Stimulated activated CD4-positive, alpha-beta T cell treated with anti-CD3 and anti-CD28 coated beads, Interleukin-12 subunit alpha, Interleukin-12 subunit beta, amount 100 ng/mL, for 48 hours (primary cell): ENCODE measurements around the gene COX7A2L.

Experiments
- DNase-seq, 3 donors: peaks; one replicate each; pipeline ENCODE4 v3.0.0-alpha.2; 2020; ENCODE audit warnings: low read depth in 2 of 3, low spot score in 1 of 3

COX7A2L gene

DNA sequence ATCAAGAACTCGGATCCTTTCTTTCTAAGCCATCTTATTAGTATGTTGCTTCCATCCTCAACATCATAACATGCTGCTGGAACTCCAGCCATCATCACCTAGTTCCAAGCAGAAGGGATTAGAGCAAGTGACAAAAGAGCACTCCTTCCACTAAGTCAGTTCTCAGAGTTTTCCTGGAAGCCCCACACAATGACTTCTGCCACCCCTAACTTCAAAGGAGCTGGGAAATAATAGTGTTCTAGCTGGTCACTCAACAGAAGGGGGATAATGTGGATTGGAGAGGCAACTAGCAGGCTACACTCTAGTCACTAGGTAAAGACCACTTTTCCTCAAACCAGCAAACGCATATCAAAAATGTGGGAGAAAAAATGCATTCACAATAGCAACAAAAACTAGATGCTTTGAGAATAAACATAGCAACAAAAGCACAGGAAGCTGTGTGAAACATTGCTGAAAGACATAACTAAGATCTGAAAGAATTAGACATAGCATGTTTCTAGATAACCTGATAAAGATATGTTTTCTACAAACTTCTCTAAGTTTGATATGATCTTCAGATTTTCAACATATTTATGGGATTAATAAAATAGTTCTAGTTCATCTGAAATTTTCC is 39.5 kb downstream of the COX7A2L start:
- no peak for DNase-seq

DNA sequence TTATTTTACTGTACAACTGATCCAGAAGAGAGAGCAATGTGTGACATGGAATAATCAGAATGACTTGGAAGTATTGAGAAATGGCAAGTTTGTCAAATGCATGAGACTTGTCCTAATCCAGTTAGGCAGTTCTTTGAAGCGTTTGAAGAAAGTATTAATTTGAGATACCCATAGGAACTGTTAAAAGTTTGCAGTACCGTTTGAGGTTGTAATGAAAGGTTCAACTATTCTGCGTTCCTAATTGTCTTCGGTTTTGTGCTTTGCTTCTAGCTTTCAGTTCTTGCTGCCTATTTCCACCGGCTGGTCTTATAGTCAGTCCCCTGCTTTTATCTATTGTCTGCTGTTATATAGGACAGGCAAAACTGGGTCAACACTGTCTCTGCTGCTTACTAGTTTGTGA is 41.8 kb downstream of the COX7A2L start:
- no peak for DNase-seq

DNA sequence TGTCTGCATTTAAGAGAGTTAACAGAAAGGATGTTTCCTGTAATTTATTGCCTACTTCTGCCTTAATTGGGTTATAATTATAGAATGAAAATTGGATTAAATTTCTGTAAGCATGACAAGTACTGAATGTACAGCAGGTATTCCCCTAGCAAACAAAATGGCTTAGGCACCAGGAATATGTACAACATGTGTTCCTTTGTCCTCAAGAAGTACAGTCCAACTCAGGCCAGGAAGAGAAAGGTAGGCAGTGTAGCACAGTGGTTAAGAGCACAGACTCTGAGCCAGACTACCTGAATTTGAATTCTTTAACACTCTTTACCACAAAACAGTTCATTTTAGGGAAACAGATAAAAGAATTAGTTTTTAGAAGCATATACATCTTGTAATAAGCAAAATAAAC is 43.1 kb downstream of the COX7A2L start:
- DNase-seq = no peak

DNA sequence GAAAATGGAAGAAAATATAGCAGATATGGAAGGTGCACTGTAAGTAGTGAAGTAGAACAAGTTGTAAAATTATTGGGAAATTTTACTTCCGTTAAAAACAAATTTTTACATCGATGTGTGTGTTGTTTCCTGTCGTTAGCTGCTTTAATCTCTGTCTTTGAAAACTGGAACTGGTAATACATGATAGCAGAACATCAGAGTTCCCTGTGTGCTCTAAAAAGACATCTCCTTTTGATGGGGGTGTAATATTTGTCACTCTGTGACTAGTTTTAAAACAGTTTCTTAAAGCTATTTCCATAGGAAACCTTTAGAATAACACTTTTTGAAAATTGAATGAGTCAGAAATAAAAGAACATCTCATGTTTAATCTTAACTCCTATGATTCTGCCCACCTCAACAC is 43.5 kb downstream of the COX7A2L start:
- no peak for DNase-seq

DNA sequence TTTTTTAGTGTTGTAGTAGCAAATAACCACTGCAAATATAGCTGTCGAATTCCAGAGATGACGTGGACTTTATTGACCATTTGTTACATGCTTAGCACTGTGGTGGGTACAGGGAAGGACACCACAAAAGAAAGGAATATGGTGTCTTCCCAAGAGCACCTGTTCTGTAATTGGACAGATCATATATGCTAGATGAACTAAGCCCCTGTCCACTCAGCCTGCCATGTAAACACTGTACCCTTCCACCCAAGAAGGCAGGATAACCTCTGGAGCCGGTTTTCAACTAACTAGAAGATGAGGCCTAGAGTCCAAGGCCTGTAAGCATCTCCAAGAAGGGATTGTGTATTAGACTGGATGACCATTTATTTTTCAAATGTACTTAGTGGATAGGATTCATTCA is 44.1 kb downstream of the COX7A2L start:
- DNase-seq = no peak

DNA sequence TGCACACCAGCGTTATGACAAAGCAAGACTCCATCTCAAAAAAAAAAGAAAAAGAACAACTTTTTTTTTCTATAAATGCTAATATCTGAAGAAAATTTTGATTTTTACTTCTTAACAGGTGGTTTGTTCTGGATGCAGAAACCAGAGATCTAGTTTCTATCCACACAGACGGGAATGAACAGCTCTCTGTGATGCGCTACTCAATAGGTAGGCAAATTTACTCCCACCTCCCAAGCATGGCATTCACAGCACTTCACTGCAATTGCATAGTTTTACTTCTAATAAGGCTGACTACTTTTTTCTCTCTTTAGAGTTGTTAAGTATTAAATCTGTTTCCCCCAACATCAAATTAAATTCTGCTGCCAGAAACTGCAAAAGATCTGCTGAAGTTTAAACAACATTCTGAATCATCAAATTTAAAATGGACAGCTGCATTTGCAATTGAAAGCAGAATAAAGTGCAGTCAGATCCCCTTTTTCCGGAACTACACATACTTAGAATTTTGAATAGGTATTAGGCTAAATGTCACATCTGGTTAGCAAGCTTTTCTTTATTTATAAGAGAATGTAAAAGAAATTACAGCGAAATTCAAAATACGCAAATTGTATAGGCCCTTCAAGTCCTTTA is 45.1 kb downstream of the COX7A2L start:
- no peak for DNase-seq

DNA sequence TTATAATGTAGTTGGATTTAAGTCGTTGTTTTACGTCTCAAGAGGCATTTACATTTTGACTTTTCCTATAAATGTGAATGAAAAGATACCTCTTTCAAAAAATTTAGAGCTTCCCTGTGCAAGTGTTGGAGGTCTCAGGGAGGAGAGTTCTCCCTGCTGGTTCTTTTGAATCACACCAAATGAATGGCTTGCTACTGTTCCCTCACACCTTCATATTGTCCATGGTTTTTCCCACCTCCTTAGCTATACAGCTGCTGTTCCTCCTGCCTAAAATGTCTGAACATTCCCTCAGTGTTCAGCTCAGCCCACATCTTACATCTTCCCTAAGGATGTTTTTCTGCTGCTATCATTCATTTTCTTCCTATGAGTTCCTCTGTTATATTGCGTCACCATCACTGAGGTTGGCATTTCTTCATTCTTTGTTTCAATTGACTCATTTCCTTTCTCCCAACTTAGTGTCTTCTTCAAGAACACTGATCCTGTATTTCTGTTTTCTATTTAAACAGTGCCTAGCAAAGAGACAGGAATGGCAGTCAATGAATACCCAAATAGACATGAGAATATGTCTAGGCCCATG is 46.0 kb downstream of the COX7A2L start:
- DNase-seq = no peak

DNA sequence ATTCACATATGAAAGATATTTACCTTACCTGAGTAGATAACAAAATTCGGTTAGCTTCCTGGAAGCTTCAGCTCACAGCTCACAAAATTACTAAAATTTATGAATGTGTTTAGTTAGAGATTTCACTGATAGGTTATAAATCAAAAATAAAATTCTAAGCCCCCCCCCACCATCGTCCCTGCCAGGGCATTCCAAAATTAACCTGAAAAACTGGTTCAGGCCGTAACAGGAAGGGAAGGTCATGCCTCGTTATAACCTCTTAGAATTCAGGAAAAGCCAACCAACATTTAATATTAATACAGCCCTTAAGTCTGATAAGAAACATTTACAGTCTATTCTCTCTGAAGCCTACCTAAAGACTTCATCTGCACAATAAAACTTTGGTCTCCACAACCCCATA is 48.9 kb downstream of the COX7A2L start:
- DNase-seq = no peak

DNA sequence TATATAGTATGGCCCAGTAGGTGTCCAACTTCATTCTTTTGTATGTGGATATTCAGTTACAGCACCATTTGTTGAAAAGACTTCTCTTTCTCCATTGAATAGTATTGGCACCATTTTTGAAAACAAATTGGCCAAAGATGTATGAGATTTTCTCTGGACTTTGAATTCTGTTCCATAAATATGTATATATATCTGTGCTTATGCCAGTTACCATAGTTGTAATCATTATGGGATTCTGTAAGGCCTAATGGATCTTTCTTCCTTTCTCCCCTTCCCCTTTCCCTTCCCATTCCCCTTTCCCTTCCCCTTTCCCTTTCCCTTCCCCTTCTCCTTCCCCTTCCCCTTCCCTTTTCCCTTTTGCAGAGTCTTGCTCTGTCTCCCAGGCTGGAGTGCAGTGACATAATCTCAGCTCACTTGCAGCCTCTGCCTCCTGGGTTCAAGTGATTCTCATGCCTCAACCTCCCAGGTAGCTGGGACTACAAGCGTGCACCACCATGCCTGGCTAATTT is 51.0 kb downstream of the COX7A2L start:
- no peak for DNase-seq

DNA sequence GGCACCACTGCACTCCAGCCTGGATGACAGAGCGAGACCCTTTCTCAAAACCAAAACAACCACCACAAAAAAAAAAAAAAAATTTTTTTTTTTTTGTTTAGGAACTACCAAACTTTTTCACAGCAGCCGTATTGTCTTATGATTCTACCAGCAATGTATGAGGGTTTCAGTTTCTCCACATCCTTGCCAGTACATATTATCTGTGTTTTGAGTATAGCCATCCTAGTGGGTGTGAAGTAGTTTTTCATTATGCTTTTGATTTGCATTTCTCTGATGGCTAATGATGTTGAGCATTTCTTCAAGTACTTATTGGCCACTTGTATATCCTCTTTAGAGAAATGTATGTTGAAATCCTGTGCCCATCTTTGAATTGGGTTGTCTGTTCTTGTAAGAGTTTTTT is 51.7 kb downstream of the COX7A2L start:
- DNase-seq = no peak

DNA sequence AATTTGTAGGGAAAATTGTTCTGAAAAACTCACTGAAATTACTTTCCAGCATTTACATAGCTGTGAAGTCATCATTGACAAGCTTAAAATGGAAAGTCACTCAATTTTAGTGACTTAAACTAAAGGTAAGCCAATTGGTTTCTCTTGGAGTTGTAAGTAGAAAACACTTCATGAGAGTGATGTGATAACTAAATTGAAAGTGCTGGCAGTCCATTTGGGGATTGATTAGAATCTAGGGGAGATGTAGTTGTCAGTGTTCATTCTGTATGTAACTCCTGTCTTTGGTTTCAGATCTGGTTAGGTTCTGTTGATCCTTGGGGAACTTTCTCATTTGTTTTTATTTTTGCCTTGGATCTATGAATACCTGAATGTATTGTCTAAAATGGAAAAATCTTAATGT is 53.8 kb downstream of the COX7A2L start:
- DNase-seq = no peak

DNA sequence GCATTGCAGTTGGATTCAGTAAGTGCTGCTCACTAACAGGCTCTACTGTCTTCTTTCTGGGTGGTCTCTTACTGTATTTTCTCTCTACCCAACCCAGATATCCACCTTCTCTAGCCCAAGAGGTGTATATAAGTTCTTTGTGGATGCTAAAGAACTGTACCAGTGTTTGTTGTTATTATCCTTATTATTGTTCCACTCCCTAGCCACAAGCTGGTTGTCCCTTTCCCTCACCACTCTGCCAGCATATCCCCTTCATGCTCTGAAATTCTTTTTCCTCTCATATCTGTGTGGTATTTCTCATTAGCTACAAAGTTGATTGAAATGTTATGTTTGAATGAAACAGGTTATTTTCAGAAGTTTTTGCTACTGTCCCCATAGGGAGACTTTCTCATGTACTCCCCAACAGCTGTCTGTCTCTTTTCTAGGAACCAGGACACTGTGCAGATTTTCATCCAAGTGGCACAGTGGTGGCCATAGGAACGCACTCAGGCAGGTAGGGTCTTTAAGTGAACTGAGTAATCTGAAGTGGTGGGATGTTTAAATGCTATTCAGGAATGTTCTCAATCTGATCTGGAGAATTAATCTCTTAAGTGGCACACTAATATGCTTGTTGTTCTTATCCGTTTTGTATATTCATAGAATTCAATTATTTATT is 56.8 kb downstream of the COX7A2L start:
- DNase-seq = no peak

DNA sequence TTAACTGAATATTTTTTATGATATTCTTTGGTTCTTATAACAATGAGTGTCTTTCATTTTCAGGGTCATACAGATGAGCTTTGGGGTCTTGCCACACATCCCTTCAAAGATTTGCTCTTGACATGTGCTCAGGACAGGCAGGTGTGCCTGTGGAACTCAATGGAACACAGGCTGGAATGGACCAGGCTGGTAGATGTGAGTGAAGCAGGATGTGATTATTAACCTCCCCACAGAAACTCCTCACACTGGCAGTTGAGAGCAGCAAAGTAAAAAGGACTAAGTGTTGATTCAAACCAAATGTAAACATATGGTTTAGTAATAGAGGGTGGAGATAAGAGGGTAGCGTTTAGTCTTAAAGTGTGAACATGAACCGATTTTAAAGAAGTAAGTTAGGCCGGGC is 57.8 kb downstream of the COX7A2L start:
- DNase-seq = no peak

DNA sequence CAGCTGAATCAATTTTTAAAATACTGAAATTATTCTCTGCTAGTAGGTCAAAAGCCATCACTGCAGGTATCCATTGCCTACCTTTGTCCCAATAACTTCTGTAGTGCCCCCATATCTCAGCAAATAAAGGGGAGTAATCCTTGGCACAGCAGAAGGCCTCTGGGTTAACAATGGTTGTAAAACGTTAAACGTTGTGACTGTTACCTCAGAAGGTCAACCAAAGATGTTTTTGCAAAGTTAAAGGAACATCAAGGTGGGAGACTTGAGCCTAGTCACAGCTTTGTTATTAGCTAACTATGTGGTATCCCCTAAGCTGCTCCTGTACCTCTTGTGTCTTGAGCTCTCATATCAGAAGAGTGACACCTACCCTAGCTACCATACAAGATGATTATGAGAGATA is 60.5 kb downstream of the COX7A2L start:
- DNase-seq = no peak
